ENCODE data around the gene EFR3B.
"Not testable (repeated sequence)": the region's sequence is repeated elsewhere in the genome, so short reads cannot be mapped to it uniquely, and the experiment has no call there.

EFR3B gene

GRCh38 chr2:25105336-25106085 lies 63.6 kb downstream of the EFR3B start:
- no peak for DNase-seq (ENCODE audit: low spot score)

GRCh38 chr2:25109822-25110221 lies 67.9 kb downstream of the EFR3B start:
- no peak for DNase-seq (ENCODE audit: low spot score)

GRCh38 chr2:25112113-25112512 lies 70.2 kb downstream of the EFR3B start:
- no peak for DNase-seq (ENCODE audit: low spot score)

GRCh38 chr2:25115249-25115883 lies 73.5 kb downstream of the EFR3B start:
- no peak for DNase-seq (ENCODE audit: low spot score)

- DNase-seq (ENCODE audit: low spot score), result no peak
Observed at GRCh38 chr2:25115902-25116301, 74.0 kb downstream of the EFR3B start.

GRCh38 chr2:25116956-25117355 lies 75.1 kb downstream of the EFR3B start:
- DNase-seq (ENCODE audit: low spot score), result no peak

- no peak for DNase-seq (ENCODE audit: low spot score)
Observed at GRCh38 chr2:25119263-25119662, 77.4 kb downstream of the EFR3B start.

- no peak for DNase-seq (ENCODE audit: low spot score)
Observed at GRCh38 chr2:25122367-25122766, 80.5 kb downstream of the EFR3B start.

GRCh38 chr2:25123682-25124081 lies 81.8 kb downstream of the EFR3B start:
- DNase-seq (ENCODE audit: low spot score), result no peak

GRCh38 chr2:25125189-25125588 lies 83.3 kb downstream of the EFR3B start:
- DNase-seq (ENCODE audit: low spot score), result no peak

GRCh38 chr2:25125976-25126375 lies 84.1 kb downstream of the EFR3B start:
- DNase-seq (ENCODE audit: low spot score), result no peak

- not testable (repeated sequence) for DNase-seq (ENCODE audit: low spot score)
Observed at GRCh38 chr2:25127071-25127470, 85.2 kb downstream of the EFR3B start.

GRCh38 chr2:25127646-25128045 lies 85.8 kb downstream of the EFR3B start:
- DNase-seq (ENCODE audit: low spot score), result no peak

- DNase-seq (ENCODE audit: low spot score), result no peak
Observed at GRCh38 chr2:25129901-25130520, 88.1 kb downstream of the EFR3B start.

- DNase-seq (ENCODE audit: low spot score), result no peak
Observed at GRCh38 chr2:25131253-25131566, 89.3 kb downstream of the EFR3B start.

- DNase-seq (ENCODE audit: low spot score), result no peak
Observed at GRCh38 chr2:25131567-25132298, 89.9 kb downstream of the EFR3B start.

- no peak for DNase-seq (ENCODE audit: low spot score)
Observed at GRCh38 chr2:25132299-25132635, 90.4 kb downstream of the EFR3B start.

- DNase-seq (ENCODE audit: low spot score), result no peak
Observed at GRCh38 chr2:25132693-25133092, 90.8 kb downstream of the EFR3B start.

GRCh38 chr2:25140535-25140934 lies 98.7 kb downstream of the EFR3B start:
- not testable (repeated sequence) for DNase-seq (ENCODE audit: low spot score)

GRCh38 chr2:25141120-25141519 lies 99.2 kb downstream of the EFR3B start:
- no peak for DNase-seq (ENCODE audit: low spot score)

GRCh38 chr2:25145803-25146202 lies 103.9 kb downstream of the EFR3B start:
- DNase-seq (ENCODE audit: low spot score), result no peak

- no peak for DNase-seq (ENCODE audit: low spot score)
Observed at GRCh38 chr2:25146896-25147295, 105.0 kb downstream of the EFR3B start.

- no peak for DNase-seq (ENCODE audit: low spot score)
Observed at GRCh38 chr2:25149646-25150045, 107.8 kb downstream of the EFR3B start.

Data from HuH-7 (cell line).